ENCODE measurements around the gene CHRM4. TPM values are rescaled to one million over a fixed set of nuclear protein-coding genes. Genes with fewer than 3 reads are reported as not detected.

CHRM4 gene
- total and polyA plus RNA-seq, 12 donors: 0.03 to 0.32 (median 0.30) TPM; not detected in 9

DNA sequence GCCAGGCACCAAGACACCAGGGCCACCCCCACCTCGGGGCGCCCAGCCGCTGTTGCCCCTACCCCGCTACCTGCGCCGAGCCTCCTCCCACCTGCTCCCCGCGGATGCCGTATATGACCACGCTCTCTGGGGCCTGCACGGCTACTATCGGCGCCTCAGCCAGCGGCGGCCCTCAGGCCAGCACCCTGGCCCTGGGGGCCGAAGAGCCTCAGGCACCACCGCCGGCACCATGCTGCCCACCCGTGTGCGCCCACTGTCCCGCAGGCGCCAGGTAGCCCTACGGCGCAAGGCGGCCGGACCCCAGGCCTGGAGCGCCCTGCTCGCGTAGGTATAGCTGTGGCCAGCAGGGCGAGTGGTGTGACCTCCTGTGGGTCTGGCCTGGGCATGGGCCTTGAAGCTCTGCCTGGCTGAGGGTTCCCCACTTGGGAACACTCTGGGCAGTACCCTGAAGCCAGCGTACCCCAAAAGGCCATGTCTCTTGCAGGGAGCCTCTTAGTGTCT, 24.9 kb downstream of the CHRM4 start:
- Histone ChIP-seq H3K27ac (peak overlapping the region in 5 of 10 donors; percentile 17 to 56 (median 40)), H3K27me3 (no peaks in the 10 kb centered on the region), H3K36me3 (peaks cover 0 to 74% (median 32%) of the 10 kb centered on the region in 9 donors), H3K4me3 (no peak overlapping the region), H3K4me1 (peaks cover 18 to 64% (median 51%) of the 10 kb centered on the region in 9 donors), H3K9me3 (no peaks in the 10 kb centered on the region)
- TF ChIP-seq, protein P1, sequence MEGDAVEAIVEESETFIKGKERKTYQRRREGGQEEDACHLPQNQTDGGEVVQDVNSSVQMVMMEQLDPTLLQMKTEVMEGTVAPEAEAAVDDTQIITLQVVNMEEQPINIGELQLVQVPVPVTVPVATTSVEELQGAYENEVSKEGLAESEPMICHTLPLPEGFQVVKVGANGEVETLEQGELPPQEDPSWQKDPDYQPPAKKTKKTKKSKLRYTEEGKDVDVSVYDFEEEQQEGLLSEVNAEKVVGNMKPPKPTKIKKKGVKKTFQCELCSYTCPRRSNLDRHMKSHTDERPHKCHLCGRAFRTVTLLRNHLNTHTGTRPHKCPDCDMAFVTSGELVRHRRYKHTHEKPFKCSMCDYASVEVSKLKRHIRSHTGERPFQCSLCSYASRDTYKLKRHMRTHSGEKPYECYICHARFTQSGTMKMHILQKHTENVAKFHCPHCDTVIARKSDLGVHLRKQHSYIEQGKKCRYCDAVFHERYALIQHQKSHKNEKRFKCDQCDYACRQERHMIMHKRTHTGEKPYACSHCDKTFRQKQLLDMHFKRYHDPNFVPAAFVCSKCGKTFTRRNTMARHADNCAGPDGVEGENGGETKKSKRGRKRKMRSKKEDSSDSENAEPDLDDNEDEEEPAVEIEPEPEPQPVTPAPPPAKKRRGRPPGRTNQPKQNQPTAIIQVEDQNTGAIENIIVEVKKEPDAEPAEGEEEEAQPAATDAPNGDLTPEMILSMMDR (IDR thresholded peaks at IDR 0.05): no peak
- ATAC-seq (no peak), DNase-seq (peak in 1 of 2 donors; percentile 17)
- 93% methylated on average over 31 of the region's 31 CpGs for WGBS, 2 donors
- intact Hi-C loops (cut with DNase I): loop anchor here in 1 of 10 donors (2.0 kb wide), 1 partner anchor 14 kb away; no protein-coding TSS in a partner anchor

DNA sequence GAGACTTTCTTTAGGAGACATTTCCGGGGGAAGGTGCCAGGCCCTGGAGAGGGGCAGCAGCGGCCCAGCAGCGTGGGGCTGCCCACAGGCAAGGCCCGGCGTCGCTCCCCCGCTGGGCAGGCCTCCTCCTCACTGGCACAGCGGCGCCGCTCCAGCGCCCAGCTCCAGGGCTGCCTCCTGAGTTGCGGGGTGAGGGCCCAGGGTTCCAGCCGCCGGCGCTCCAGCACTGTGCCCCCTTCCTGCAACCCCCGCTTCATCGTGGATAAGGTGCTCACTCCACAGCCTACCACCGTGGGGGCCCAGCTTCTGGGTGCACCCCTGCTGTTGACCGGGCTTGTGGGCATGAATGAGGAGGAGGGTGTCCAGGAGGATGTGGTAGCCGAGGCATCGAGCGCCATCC, 25.3 kb downstream of the CHRM4 start:
- TF ChIP-seq, protein P1 (IDR thresholded peaks at IDR 0.05): no peak
- Histone ChIP-seq H3K27me3 (no peaks in the 10 kb centered on the region), H3K27ac (peak overlapping the region in 3 of 10 donors; percentile 5 to 93 (median 21)), H3K4me3 (no peak overlapping the region), H3K4me1 (peaks cover 18 to 68% (median 54%) of the 10 kb centered on the region in 9 donors), H3K36me3 (peaks cover 0 to 69% (median 27%) of the 10 kb centered on the region in 9 donors), H3K9me3 (no peaks in the 10 kb centered on the region)
- DNase-seq (peak in 1 of 2 donors; percentile 15), ATAC-seq (no peak)
- intact Hi-C loops (cut with DNase I): loop anchor here in 1 of 10 donors (2.0 kb wide), 1 partner anchor 13 kb away; no protein-coding TSS in a partner anchor
- WGBS, 2 donors: 93 to 95% methylated on average over 22 of the region's 22 CpGs

DNA sequence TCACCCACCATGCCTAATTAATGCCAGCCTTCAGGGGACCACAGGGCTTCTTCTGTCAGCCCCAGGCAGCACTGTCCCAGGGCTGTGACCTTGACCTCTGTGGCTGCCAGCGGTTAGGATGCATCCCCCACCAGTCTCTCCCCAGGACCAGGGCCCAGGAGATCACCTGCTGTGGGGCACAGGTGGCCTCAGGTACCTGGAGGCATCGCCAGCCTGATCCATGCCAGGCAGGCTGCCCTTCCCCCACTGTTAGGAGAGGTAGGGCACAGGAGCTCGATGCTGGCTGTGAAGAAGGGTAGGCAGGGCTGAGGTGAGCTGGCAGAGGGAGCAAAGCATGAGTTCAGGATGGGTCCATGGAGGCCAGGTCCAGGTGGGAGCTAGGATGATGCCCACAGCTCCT, 26.8 kb downstream of the CHRM4 start:
- TF ChIP-seq, protein P1 (IDR thresholded peaks at IDR 0.05): no peak
- Histone ChIP-seq H3K27ac (peak overlapping the region in 7 of 10 donors; percentile 3 to 97 (median 93)), H3K27me3 (no peaks in the 10 kb centered on the region), H3K36me3 (peaks cover 0 to 54% (median 14%) of the 10 kb centered on the region in 9 donors), H3K9me3 (no peaks in the 10 kb centered on the region), H3K4me1 (peaks cover 25 to 78% (median 67%) of the 10 kb centered on the region in 9 donors), H3K4me3 (no peak overlapping the region)
- WGBS, 2 donors: 78 to 84% methylated on average over 3 of the region's 3 CpGs
- DNase-seq (peak in 1 of 2 donors; percentile 9), ATAC-seq (no peak)
- intact Hi-C loops (cut with DNase I): loop anchor here in 1 of 10 donors (5.0 kb wide), 1 partner anchor 127 kb away; no protein-coding TSS in a partner anchor

DNA sequence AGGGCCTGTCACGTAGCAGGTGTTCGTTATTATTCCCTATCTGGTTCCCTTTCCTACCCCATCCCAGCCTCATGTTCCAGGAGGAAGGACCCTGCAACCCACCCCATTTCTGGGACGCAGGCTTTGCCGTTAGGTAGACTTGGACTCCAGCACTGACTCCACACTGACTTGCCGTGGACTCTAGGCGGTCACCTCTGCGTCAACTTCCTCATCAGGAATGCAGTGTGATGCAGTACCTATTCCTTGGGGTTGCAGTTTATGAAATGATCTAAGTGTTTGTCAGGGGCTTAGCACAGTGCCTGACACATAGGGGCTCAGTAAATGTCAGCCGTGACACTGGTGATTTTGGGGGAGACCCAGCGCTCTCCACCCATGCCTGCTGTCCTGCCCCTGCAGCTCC, 27.5 kb downstream of the CHRM4 start:
- intact Hi-C loops (cut with DNase I): loop anchor here in 1 of 10 donors (5.0 kb wide), 1 partner anchor 127 kb away; no protein-coding TSS in a partner anchor
- peak overlapping the region in 9 of 10 donors; percentile 91 to 97 (median 93) for H3K27ac ChIP-seq
- H3K4me3 ChIP-seq: no peak overlapping the region

More for the DNA sequence above, 27.5 kb downstream of the CHRM4 start:
- Histone ChIP-seq H3K9me3 (no peaks in the 10 kb centered on the region), H3K4me1 (peaks cover 25 to 78% (median 68%) of the 10 kb centered on the region in 9 donors), H3K36me3 (peaks cover 0 to 47% (median 13%) of the 10 kb centered on the region in 9 donors), H3K27me3 (no peaks in the 10 kb centered on the region)
- peak in 1 of 2 donors; percentile 9 for DNase-seq
- WGBS, 2 donors: 86 to 87% methylated on average over 9 of the region's 9 CpGs
- TF ChIP-seq, protein P1 (IDR thresholded peaks at IDR 0.05): no peak
- ATAC-seq: no peak

All from heart right ventricle (tissue), 16 donors.